EH (cell line): ENCODE data around the gene MPP2.
A peak's percentile ranks its signal among the peaks of the same experiment; 100 is the strongest.
"Not testable (repeated sequence)": the region's sequence is repeated elsewhere in the genome, so short reads cannot be mapped to it uniquely, and the experiment has no call there.

Experiments used
- DNase-seq: peaks from one replicate; pipeline ENCODE4 v3.0.0-alpha.2; 2015; ENCODE audit warnings: low read depth

The MPP2 gene

DNA sequence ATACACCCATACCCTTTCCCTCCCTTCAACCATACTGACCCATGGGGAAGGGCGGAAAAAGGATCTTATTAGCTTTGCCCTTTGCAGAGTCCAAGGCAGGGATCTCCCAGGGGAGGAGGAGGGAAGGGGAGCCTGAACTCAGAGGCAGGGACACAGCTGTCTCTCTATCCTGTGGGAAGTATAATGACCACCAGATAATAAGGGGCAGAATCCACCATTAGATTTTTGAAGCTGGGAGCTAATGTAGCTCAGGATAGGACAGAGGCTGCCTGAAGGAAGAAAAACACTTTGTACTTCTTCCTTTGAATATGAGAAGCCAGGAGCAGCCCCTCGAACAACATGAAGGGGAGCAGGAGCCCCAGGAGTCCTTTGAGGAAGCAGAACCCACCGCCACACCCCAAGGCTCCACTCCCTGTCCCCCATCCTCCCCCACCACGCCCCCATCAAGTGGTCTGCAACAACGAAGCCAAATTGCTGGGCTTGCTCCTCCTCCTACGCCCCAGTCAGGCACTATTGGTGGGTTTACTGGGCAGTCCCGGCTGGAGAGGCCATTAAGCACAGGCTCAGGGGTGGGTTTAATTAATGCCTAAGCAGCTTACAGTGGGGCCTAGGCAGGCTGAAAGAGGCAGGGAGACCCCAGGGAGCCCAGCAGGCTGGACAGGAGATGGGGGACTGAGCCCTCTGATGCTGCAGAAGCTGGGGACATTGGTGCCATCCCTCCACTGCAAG, 5.3 kb downstream of the MPP2 start:
- DNase-seq, result no peak

DNA sequence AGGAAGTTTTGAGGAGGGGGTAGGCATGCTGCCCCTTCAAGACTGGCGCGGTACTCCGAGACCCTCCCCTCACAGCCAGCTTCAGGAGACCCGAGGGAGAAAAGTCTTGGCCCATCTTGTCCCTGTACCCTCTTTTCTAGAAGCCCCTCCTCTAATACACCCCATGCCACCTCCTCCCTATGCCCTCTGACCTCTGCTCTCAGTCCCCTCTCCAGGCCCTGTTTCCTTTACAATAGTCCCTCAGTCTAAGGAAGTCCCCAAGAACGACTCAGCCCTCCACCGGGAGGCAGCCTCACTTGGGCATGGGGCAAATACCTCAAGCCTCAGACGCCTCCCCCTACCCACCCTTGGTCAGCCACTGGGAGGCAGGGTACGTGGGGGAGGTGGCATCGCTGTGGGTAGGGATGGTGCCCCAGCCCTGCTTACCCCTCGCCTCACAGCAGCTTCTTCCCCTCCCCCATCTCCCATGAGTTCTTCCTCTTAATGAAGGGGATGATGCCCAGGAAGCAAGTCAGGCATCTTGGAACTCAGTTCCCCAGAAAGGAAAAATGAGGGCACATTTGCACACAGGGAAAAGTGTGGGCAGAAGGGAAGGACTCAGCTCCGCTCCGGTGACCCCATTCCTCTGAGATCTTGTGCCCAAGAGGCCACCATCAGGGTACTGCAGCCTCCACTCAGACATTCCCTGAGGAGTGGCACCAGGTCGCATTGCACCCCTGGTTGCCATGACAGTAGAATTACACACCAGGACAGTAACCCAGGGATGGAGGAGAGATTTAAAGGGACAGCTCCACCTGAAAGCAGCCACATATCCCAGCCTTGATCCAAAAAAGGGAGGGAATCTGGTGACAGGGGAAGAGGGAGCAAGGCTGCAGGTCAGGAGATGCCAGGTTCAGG, 6.2 kb downstream of the MPP2 start:
- no peak for DNase-seq

DNA sequence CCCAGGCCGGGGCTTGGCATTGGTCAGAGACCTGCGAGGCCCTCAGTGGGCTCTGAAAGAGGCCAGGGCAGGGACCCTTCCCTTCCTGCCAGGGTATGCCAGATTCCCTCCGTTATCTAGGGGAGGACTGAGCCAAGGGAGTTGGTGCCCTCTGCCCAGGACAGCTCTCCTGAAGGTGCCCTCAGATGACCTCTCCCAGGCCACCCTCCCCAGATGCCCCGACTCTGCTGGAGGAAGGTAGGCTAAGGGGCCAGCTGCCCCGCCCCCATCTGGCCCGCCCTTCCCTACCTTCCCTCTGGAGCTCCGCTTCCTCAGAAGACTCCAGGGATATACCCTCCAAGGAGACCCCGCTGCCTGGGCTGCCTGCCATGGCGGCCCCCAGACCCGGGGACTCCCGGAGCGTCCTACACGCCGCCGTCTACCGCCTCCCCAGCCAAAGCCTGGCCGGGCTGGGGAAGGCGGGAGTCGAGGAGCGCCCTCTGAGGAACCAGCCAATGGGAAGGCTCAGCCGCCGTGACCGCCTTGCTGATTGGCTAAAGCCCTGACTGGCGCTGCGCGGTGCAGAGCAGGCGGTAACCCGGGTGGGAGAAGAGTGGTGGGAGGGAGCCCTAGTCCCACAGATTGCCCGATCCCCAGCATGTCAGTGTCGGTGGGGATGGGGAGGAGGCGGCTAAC, 7.0 kb downstream of the MPP2 start:
- DNase-seq, result peak; percentile 87

DNA sequence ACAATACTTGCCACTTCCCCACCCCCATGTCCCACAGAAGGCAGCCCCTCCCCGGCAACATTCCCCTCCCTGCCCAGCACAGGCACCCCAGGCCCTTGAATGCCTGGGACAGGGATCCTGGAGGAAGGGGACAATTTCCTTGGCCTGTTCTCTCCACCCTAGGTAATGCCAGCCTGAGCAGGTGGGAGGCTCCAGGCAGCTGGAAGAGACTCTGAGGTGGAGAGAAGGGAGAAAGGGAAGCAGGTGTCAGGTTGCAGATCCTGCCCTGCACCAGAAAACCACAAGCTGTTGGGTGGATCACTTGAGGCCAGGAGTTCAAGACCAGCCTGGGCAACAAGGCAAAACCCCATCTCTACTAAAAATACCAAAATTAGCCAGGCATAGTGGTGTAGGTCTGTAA, 8.9 kb downstream of the MPP2 start:
- DNase-seq, result no peak

DNA sequence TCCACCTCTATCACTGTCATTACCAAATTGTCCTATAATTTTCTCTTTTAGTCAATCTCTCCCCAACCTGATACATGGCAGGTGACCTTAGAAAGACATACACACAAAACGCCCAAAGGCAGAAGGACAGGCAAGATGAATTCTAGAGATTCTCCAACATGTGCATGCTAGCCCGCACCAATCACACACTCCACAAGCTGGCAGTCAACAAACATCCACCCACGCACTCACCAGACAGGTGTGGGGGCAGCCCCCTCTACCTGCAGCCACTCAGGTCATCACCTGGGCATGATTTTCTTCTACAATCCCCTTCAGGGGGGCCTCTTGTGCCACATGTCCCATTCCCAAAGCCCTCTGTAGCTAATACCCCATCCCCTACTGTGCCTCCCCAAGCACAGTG, 9.5 kb downstream of the MPP2 start:
- DNase-seq, result no peak

DNA sequence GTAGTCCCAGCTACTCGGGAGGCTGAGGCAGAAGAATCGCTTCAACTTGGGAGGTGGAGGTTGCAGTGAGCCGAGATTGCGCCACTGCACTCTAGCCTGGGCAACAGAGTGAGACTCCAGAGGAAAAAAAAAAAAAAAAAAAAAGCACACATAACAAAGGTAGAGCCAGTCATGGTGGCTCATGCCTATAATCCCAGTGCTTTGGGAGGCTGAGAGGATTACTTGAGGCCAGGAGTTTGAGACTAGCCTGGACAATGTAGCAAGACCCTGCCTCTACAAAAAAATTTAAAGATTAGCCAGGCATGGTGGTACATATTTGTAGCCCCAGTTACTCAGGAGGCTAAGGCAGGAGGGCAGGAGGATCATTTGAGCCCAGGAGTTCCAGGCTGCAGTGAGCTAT, 12.8 kb downstream of the MPP2 start:
- DNase-seq, result not testable (repeated sequence)

DNA sequence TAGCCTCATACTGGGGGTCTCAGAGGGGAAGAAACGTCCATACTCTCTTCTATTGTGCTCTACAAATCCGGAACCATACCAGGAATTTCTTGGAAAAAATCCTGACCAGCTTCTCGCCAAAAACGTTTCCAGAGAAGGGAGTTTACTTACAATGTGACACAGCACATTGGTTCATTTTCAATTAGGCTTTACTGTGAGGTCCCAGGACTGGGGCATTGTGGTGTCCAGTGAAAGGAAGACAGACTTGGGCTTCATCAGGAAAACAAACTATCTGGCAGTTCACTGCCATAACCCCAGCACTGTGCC, 14.7 kb downstream of the MPP2 start:
- DNase-seq, result no peak

DNA sequence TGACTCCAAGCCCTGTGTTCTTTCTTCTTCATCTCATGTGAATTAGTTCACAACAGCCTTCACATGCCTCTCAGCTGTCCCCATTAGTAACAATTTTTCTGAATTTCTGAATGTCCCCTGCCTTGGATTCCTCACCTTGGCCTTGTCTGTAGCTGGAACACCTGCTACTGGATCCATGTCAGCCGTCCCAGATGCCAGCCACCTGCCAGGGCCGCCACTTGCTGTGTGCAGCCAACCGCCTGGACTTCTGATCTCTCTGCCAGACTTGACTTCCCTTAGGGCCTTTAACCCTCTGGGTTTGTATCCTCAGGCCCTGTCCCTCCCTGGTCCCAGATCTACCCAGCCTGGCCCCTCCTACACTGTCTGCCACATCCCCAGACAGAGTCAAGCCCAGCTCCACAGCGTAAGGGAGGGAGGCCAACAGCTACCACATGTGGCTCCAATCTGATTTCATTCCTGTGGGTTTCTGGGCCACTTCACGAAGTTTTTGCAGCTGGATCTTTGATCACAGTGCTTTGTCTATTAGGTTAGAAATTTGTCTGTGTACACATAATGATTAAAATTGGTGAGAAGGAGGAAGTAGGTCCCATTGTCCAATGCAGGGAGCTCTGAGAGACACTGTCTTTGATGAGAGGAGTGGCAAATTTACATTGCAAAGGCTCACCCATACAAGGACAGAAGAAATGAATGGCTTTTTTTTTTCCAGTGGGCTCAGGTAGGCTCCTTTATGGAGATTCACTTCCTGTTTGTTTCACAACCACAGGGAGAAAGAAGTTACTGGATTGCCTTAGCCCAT, 15.3 kb downstream of the MPP2 start:
- peak; percentile 29 for DNase-seq

DNA sequence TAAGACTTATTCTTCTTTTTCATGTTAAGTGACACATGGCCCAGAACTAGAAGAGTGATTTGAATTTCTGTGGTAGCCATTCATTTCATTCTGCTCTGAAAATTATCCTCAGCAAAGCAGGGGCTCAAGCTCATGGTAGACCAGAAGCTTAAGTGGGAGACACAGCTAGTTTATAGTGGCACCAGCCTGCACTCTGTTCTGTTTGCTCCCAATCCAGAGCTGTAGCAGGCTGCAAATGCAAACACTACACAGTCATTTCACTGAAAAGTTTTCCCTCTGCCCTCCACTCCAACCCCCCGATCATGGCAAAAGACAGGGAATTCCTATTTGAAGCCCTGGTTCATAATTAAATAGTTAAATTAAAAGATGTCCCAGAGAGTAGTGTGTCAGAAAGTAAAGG, 17.1 kb downstream of the MPP2 start:
- DNase-seq, result no peak

DNA sequence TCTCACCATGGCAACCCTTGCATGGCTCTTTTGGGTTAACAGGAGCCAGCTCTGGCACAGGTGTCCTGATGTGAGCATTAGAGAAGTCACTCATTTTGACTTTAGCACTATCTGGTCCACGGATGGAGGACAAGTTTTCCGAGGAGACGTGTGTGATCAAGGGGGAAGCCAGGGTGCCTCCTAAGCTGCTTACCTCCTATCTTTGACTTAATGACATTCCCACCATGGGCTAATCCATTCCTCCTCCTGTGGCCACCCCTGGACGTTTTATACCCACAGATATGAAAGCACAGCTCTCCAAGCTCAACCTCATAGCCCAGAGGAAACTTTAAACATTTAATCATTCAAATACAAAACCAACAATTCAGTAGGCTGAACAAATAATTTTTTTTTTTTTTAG, 18.8 kb downstream of the MPP2 start:
- no peak for DNase-seq

DNA sequence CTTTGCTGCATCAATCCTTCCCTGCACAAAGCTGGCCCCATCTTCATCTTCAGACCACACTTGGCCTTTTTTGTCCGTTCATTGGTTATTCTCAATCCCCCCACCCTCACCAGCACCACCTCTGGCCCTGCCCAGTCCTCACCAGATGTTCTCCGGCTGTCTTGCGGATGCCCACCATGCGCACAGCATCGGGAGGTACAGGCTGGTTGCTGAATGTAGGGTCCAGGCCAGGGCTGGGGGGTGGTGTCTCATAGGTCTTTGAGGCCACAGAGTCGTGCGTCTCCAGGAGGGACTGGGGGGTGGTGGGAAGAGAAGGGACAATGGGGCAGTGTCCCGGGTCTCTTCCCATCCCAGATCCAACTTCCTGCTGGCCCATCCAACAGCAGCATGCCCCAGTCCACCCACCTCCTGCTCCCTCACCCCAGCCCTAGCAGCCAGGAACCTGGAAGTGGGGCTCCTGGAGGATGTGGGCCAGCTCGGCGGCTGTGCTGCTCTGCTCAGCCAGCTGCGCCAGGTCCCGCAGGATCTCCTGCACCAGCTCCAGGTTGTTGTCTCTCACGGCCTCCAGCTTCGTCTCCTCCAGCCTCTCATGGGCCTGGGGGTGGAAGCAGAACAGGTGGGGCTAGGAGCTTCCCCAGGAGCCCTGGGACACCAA, 24.4 kb downstream of the MPP2 start:
- DNase-seq, result no peak

DNA sequence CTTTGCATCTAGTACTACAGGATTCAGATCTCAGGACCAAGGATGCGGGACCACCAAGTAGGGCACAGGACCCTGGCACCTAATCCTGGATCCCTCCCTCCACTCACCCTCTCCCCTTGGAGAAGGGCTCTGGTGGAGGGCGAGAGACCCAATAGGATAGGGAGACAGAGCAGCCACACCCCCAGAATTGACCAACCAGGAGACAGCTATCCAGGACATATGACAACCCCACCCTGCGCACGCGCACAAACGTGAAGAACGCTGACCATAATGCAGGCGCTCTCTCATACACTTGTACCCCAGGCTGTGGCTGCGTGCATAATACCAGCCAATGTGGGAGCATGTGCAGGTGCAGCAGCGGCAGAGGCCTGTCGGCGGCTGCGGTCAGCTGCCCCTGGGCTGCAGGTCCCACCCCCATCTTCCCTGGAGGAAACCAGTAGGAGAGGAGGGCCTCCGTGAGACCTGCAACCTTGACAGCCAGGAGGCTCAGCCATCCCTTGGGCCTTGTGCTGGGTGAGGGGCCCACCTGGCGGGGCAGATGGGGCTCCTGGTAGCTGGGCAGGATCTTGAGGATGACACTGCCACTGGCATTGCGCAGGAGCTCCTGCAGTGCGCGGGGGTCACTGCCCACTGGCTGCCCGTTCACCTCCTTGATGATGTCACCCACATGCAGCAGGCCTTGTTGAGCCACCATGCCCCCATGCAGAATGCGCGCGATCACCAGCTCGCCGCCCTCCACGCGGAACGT, 25.4 kb downstream of the MPP2 start:
- DNase-seq, result no peak

DNA sequence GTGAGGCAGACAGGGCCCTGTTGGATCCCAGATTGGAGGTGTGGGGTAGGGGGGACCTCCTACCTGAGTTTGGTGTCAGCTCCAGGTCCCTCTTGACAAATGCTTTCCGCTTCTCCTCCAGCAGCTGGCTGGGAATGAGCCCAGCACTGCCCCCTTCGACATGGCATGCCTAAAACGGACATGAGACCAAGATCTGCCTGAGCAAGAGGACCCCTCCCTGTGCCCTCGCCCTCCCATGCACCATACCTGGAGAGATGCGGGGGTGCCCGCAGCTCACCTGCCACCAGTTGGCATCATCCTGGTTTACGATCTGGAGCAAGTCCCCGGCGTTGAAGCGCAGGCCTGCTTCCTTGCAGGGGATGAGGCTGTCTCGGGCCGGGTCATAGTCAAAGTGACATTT, 26.2 kb downstream of the MPP2 start:
- DNase-seq, result no peak

DNA sequence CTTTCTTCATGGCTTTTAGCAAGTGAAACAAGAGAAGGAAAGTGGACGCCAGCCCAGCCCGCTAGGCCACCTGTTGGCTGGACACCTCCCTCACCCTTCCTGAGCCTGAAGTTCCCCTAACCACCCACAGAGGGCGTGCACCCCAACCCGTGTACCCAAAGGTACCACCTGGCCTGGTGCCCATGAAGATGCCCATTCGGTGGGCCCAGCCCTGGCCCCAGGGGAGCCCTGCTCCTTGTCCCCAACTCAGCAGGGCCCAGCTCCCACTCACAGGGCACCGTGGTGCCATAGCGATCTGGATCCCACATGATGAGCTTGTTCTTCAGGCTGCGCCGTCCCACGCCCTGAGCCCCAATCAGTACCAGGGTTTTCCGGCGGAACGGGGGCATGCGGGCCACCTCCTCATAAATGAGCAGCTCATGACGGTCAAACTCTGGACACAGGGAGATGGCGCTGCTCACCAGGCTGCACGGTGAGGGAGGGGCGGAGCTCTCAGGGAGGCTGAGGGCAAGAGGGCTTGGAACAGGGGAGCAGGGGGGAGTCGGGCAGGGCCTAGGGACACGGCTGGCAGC, 26.8 kb downstream of the MPP2 start:
- peak; percentile 26 for DNase-seq

DNA sequence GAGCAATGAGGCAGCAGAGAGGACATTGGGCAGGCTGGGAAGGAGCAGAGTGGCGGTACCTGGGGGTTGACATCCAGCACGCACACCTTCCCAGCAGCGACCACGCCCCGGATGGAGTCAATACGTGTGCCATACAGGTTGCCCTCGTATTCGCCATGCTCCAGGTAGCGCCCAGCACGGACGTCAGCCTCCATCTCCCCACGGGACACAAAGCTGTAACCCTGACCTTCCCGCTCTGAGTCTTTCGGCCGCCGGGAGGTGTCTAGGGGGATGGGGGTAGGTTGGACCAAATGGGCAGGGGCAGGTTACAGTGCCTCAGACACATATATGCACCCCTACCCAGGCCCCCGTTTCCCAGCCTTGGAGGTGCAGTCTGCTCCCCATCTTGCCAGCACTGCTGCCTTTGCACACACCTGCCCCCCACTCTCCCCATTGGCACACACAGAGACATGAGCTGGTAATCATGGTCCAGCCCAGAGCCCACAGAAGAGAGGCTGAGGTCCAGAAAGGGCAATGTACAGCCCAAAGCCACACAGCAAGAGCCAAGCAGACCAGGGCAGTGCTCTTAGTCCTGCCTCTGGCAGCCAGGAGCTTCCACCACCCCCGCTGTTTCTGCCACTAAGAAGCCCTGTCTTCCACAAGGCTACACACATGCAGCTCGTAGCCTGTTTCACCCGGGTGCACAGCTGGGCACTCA, 27.5 kb downstream of the MPP2 start:
- no peak for DNase-seq

DNA sequence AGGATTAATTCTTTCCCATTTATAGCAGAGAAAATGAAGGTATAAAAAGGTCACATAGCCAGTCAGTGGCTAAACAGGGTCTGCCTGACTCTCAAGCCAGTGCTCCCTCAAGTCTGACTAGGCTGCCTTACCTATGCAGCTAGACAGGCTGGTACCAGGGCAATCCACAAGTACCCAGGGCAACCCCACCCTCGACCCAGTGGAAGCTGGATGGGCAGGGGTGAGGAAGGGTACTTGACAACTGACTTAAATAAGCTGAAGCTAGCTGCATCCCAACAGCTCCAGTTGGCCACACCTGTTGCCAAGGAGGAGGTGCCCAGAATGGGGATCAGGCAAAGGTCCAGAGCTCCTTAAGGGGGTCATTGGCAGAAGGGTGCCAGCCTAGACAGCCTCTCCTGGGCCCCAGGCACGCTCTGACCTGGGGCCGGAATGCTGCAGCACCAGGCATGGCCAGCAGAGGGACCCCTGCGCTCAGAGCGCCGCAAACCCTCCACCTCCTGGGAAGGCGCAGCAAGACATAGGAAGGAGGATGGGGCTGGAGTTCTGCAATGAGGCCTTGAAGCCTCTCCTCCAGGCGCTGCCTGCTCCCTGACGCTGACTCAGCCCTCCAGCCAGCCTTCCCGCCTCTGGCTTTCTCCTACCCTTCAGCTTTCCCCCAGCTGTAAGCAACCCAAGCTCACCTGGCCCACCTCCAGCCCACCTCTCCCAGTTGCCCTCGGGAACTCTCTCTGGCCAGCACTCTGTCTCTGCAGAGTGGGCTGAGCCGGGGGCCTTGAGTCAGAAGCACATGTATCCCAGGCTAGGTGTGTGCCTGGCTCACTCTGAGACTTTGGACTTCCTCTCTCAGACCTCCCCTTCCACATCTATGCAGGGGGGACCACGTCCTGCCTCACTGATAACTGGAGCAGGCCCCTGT, 28.8 kb downstream of the MPP2 start:
- peak; percentile 92 for DNase-seq

DNA sequence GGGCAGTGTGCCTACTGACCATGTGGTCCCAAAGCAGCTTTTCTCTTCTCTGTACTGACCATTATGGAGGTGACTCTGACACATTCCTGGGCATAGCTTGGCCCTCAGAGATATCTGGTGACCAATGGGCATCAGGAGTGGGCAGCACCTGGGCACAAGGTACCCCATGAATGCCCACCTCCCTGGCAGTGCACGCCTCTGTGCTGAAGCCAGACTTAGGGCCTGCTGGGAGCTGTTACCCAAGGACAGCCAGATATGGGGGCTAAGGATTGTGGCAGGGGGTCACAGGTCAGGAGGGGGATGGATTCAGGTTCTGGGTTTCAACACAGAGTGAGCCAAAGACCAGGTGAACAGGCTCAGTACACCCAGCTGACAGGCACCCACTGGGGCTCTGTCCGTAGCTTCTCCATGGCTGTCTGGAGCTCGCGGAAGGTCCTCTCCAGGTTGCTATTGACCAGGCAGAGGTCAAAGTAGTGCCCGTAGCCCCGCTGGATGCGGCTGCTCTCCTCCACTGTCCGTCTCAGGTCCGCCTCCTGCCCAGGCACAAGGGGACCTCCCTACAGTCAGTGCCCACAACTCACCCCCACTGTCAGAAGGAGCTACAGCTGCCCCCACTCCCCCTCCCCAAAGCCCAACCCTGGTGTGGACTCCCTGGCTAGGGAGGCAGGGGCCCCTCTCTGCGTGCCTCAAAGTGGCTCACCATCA, 29.7 kb downstream of the MPP2 start:
- DNase-seq, result no peak

DNA sequence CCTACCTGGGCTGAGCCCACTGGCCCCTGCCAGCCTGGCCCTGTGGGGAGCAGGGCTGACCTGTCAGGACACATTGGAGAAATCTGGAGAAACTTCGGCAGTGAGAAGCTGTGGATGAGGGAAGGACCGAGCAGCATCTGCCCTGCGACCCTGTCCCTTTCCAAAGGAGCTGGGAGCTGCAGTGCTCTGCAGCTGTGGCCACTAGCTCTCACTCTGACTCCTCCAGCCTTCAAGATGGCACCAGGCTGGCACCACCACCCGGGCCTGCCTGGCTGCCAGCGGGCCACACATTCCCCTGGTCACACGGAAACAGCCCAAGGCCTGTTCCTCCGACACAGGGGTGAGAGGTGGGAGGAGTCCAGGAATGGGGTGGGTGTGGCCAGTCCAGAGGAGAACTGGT, 30.3 kb downstream of the MPP2 start:
- DNase-seq, result no peak
